ENCODE measurements around the gene TRAPPC3.
A peak's percentile ranks its signal among the peaks of the same experiment; 100 is the strongest.
"Not testable (repeated sequence)": the region's sequence is repeated elsewhere in the genome, so short reads cannot be mapped to it uniquely, and the experiment has no call there.

TRAPPC3 gene

GRCh38 chr1:36149237-36149972 is at the start of gene TRAPPC3:
Gene TRAPPC3 (minus strand): TSS chr1:36149486. CDS start chr1:36149378, 108 bp downstream.
- Histone ChIP-seq H3K9me3 (ENCODE audit: control insufficient read depth, low read length) (no peaks in the 10 kb centered on the region), H3K9ac (ENCODE audit: low read length) (peak within 1 kb of the TSS; percentile 81), H3K4me3 (ENCODE audit: low read length) (peak within 1 kb of the TSS; percentile 63), H3K4me1 (ENCODE audit: control insufficient read depth, insufficient read depth, low read length) (peaks cover 33% of the 10 kb centered on the region), H3K36me3 (ENCODE audit: control insufficient read depth, insufficient read depth, low read length) (no peaks in the 10 kb centered on the region), H3K27me3 (ENCODE audit: control insufficient read depth, insufficient read depth, low read length) (no peaks in the 10 kb centered on the region)

GRCh38 chr1:36198641-36199040 is 49.4 kb upstream of the TRAPPC3 start:
- Histone ChIP-seq H3K4me3 (ENCODE audit: low read length) (no peak overlapping the region), H3K9ac (ENCODE audit: low read length) (no peak overlapping the region), H3K36me3 (ENCODE audit: control insufficient read depth, insufficient read depth, low read length) (no peaks in the 10 kb centered on the region), H3K4me1 (ENCODE audit: control insufficient read depth, insufficient read depth, low read length) (peaks cover 12% of the 10 kb centered on the region), H3K27me3 (ENCODE audit: control insufficient read depth, insufficient read depth, low read length) (no peaks in the 10 kb centered on the region), H3K9me3 (ENCODE audit: control insufficient read depth, low read length) (no peaks in the 10 kb centered on the region)

GRCh38 chr1:36196805-36197204 is 47.5 kb upstream of the TRAPPC3 start:
- not testable (repeated sequence) for H3K27me3 ChIP-seq (ENCODE audit: control insufficient read depth, insufficient read depth, low read length); H3K4me3 ChIP-seq (ENCODE audit: low read length); H3K36me3 ChIP-seq (ENCODE audit: control insufficient read depth, insufficient read depth, low read length); H3K9me3 ChIP-seq (ENCODE audit: control insufficient read depth, low read length); H3K9ac ChIP-seq (ENCODE audit: low read length); H3K4me1 ChIP-seq (ENCODE audit: control insufficient read depth, insufficient read depth, low read length)

- Histone ChIP-seq H3K4me1 (ENCODE audit: control insufficient read depth, insufficient read depth, low read length) (peaks cover 6% of the 10 kb centered on the region), H3K36me3 (ENCODE audit: control insufficient read depth, insufficient read depth, low read length) (no peaks in the 10 kb centered on the region), H3K9ac (ENCODE audit: low read length) (peak overlapping the region; percentile 28), H3K4me3 (ENCODE audit: low read length) (no peak overlapping the region), H3K27me3 (ENCODE audit: control insufficient read depth, insufficient read depth, low read length) (no peaks in the 10 kb centered on the region), H3K9me3 (ENCODE audit: control insufficient read depth, low read length) (no peaks in the 10 kb centered on the region)
Measured at GRCh38 chr1:36187800-36188593, 38.7 kb upstream of the TRAPPC3 start.

- no peaks in the 10 kb centered on the region for H3K9me3 ChIP-seq (ENCODE audit: control insufficient read depth, low read length)
- H3K27me3 ChIP-seq (ENCODE audit: control insufficient read depth, insufficient read depth, low read length), result no peaks in the 10 kb centered on the region
- H3K9ac ChIP-seq (ENCODE audit: low read length), result no peak overlapping the region
- H3K36me3 ChIP-seq (ENCODE audit: control insufficient read depth, insufficient read depth, low read length), result peaks cover 9% of the 10 kb centered on the region
- H3K4me1 ChIP-seq (ENCODE audit: control insufficient read depth, insufficient read depth, low read length), result peaks cover 10% of the 10 kb centered on the region
- H3K4me3 ChIP-seq (ENCODE audit: low read length), result no peak overlapping the region
Measured at GRCh38 chr1:36183309-36183856, 34.1 kb upstream of the TRAPPC3 start.

GRCh38 chr1:36182734-36183133 is 33.4 kb upstream of the TRAPPC3 start:
- peaks cover 10% of the 10 kb centered on the region for H3K4me1 ChIP-seq (ENCODE audit: control insufficient read depth, insufficient read depth, low read length)
- H3K9me3 ChIP-seq (ENCODE audit: control insufficient read depth, low read length), result no peaks in the 10 kb centered on the region
- H3K36me3 ChIP-seq (ENCODE audit: control insufficient read depth, insufficient read depth, low read length), result peaks cover 9% of the 10 kb centered on the region
- H3K27me3 ChIP-seq (ENCODE audit: control insufficient read depth, insufficient read depth, low read length), result no peaks in the 10 kb centered on the region
- H3K4me3 ChIP-seq (ENCODE audit: low read length), result no peak overlapping the region
- H3K9ac ChIP-seq (ENCODE audit: low read length), result no peak overlapping the region

GRCh38 chr1:36179220-36179600 is 29.9 kb upstream of the TRAPPC3 start:
- Histone ChIP-seq H3K36me3 (ENCODE audit: control insufficient read depth, insufficient read depth, low read length) (peaks cover 19% of the 10 kb centered on the region), H3K9me3 (ENCODE audit: control insufficient read depth, low read length) (no peaks in the 10 kb centered on the region), H3K27me3 (ENCODE audit: control insufficient read depth, insufficient read depth, low read length) (no peaks in the 10 kb centered on the region), H3K4me3 (ENCODE audit: low read length) (no peak overlapping the region), H3K9ac (ENCODE audit: low read length) (no peak overlapping the region), H3K4me1 (ENCODE audit: control insufficient read depth, insufficient read depth, low read length) (peaks cover 18% of the 10 kb centered on the region)

GRCh38 chr1:36178471-36179219 is 29.4 kb upstream of the TRAPPC3 start:
- H3K27me3 ChIP-seq (ENCODE audit: control insufficient read depth, insufficient read depth, low read length), result no peaks in the 10 kb centered on the region
- peaks cover 18% of the 10 kb centered on the region for H3K4me1 ChIP-seq (ENCODE audit: control insufficient read depth, insufficient read depth, low read length)
- no peak overlapping the region for H3K4me3 ChIP-seq (ENCODE audit: low read length)
- H3K9me3 ChIP-seq (ENCODE audit: control insufficient read depth, low read length), result no peaks in the 10 kb centered on the region
- peaks cover 22% of the 10 kb centered on the region for H3K36me3 ChIP-seq (ENCODE audit: control insufficient read depth, insufficient read depth, low read length)
- H3K9ac ChIP-seq (ENCODE audit: low read length), result no peak overlapping the region

GRCh38 chr1:36177589-36178431 is 28.5 kb upstream of the TRAPPC3 start:
- no peaks in the 10 kb centered on the region for H3K27me3 ChIP-seq (ENCODE audit: control insufficient read depth, insufficient read depth, low read length)
- no peak overlapping the region for H3K9ac ChIP-seq (ENCODE audit: low read length)
- H3K36me3 ChIP-seq (ENCODE audit: control insufficient read depth, insufficient read depth, low read length), result peaks cover 30% of the 10 kb centered on the region
- no peaks in the 10 kb centered on the region for H3K9me3 ChIP-seq (ENCODE audit: control insufficient read depth, low read length)
- H3K4me1 ChIP-seq (ENCODE audit: control insufficient read depth, insufficient read depth, low read length), result peaks cover 18% of the 10 kb centered on the region
- H3K4me3 ChIP-seq (ENCODE audit: low read length), result no peak overlapping the region

GRCh38 chr1:36176106-36176949 is 27.0 kb upstream of the TRAPPC3 start:
- Histone ChIP-seq H3K4me1 (ENCODE audit: control insufficient read depth, insufficient read depth, low read length) (peaks cover 18% of the 10 kb centered on the region), H3K36me3 (ENCODE audit: control insufficient read depth, insufficient read depth, low read length) (peaks cover 39% of the 10 kb centered on the region), H3K9me3 (ENCODE audit: control insufficient read depth, low read length) (no peaks in the 10 kb centered on the region), H3K9ac (ENCODE audit: low read length) (no peak overlapping the region), H3K27me3 (ENCODE audit: control insufficient read depth, insufficient read depth, low read length) (no peaks in the 10 kb centered on the region), H3K4me3 (ENCODE audit: low read length) (no peak overlapping the region)
